HG02798 (cell line): ENCODE measurements around the gene NDRG3.
"Not testable (repeated sequence)": the region's sequence is repeated elsewhere in the genome, so short reads cannot be mapped to it uniquely, and the experiment has no call there.

ENCODE experiments used
- ATAC-seq: cut with Tn5 transposase; IDR thresholded peaks from one replicate; pipeline ENCODE4 v1.9.1; 2021; ENCODE audit warnings: mild to moderate bottlenecking; ENCODE audit not compliant: unreplicated experiment, poor library complexity

Gene NDRG3

GRCh38 chr20:36709126-36709525, 36.8 kb downstream of the NDRG3 start:
- ATAC-seq: no peak

- ATAC-seq: no peak
Measured at GRCh38 chr20:36703530-36703929, 42.4 kb downstream of the NDRG3 start.

- no peak for ATAC-seq
Measured at GRCh38 chr20:36700438-36700837, 45.5 kb downstream of the NDRG3 start.

DNA sequence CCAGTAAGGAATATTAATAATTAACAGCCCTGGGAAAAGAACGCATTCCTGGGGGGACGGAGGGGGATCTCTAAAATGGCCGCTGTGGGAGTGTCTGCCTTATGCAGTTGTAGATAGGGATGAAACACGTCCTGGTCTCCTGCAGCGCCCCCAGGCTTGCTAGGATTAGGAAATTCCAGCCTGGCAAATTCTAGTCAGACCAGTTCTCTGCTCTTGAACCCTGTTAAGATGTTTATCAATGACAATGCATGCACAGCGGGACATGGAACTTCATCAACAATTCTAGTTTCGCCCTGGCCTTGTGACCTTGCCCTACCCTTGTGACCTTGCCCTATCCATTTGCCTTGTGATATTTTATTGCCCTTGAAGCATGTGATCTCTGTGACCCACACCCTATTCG, 50.4 kb downstream of the NDRG3 start:
- not testable (repeated sequence) for ATAC-seq

- ATAC-seq: no peak
Measured at GRCh38 chr20:36688630-36689029, 57.3 kb downstream of the NDRG3 start.

- no peak for ATAC-seq
Measured at GRCh38 chr20:36687850-36688249, 58.0 kb downstream of the NDRG3 start.

- ATAC-seq: no peak
Measured at GRCh38 chr20:36686944-36687343, 58.9 kb downstream of the NDRG3 start.

GRCh38 chr20:36686504-36686903, 59.4 kb downstream of the NDRG3 start:
- ATAC-seq: no peak

DNA sequence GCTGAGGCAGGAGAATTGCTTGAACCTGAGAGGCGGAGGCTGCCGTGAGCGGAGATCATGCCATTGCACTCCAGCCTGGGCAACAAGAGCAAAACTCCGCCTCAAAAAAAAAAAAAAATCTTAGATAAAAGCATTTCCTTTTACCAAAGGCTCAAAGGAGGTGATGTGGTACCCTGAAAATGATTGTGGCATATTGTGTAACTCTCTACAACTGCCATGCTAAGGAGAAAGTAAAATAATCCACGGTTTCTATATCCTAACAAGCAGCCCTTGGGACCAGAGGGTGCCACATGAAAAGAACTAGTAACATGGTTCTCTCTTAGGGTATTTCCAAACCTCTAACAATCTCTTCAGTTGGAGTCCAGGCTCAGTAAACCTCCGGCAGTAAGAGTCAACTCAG, 61.1 kb downstream of the NDRG3 start:
- no peak for ATAC-seq

GRCh38 chr20:36682311-36682710, 63.6 kb downstream of the NDRG3 start:
- no peak for ATAC-seq

- ATAC-seq: no peak
Measured at GRCh38 chr20:36677422-36677771, 68.5 kb downstream of the NDRG3 start.

DNA sequence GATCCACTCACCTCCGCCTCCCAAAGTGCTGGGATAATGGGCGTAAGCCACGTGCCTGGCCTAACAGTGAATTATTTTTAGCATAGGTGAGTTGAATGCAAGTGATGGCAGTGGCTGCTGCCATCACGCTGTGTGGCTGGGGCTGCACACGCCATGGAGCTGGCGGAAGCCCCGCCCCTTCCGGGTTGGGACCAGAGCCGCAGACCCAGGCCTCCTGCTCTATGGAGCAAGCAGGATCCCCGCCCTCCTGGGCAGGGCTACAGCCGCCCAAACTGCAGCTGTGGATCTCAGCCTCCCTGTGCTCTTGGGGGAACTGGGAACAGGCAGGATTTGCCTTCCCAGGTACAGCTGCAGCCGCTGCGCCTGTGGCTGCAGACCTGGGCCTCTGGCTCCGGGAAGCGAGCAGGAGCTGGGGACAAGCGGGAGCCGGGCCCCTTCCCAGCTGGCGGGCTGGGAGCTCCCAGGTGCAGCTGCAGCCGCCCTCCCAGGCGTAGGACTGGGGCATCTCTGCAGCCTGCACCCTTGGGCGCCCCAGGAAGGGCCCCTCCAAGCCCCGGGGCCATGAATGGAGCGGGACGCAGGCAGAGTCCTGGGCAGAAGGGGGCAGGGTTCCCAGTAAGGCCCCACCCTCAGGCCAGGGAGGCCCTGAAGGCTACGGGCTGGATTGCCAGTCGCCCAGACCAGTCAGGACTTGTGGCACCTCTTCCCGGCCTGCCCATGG, 69.0 kb downstream of the NDRG3 start:
- no peak for ATAC-seq

DNA sequence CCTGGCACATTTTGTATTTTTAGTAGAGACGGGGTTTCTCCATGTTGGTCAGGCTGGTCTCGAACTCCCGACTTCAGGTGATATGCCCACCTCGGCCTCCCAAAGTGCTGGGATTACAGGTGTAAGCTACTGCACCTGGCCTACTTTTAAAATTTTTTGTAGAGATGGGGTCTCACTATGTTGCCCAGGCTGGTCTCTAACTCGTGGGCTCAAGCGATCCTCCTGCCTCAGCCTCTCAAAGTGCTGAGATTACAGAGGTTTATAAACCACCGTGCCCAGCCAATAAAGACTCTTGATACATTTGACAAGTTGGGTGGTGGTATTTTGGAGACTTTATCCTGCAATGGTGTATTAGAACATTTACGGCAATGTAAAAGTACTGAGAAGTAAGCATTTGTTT, 70.3 kb downstream of the NDRG3 start:
- ATAC-seq: not testable (repeated sequence)

- no peak for ATAC-seq
Measured at GRCh38 chr20:36672991-36673390, 72.9 kb downstream of the NDRG3 start.

- ATAC-seq: no peak
Measured at GRCh38 chr20:36670665-36671357, 75.1 kb downstream of the NDRG3 start.

DNA sequence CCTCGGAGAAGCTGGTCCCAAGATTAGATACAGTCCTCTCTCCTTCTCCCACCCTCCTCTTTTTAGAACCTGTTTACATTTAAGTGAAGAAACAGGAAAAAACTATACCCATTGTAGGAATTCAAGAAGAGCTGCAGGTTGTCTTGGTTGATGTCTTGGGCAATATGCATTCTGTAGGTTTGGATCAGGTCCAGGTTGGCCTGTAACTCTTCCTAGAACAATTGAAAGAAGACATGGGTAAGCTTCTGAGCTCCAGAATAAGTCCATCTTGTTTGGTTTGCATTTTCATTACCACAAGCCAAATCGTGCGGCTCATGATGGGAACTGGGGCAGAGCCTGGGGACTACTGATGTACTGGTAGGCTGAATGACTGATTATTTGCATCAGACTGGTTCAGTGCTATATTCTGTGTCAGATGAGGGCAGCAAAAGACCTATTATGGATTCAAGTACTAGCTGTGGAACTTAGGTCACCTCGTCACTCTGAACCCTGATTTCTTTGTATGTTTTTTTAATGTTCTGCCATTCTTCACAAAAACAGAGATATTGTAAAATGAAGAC, 79.6 kb downstream of the NDRG3 start:
- ATAC-seq: no peak

DNA sequence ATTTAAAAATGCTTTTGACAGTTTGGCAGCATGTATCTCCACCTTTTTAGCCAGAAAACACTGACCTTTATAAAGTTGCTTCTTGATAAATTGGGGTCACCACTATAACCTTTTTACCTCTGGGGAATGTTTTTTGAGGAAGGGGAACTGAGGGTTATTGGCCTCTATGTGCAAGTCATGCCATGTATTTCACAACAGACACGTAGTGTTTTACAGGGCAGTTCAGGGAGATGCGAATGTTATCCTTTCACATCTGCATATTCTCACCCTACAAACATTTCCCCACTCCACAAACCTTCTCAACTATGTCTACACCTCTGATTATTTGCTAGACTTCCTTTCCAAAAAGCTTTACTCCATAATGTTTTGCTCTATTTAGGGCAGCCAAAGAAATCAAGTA, 82.9 kb downstream of the NDRG3 start:
- ATAC-seq: no peak

- ATAC-seq: no peak
Measured at GRCh38 chr20:36658300-36658699, 87.6 kb downstream of the NDRG3 start.

DNA sequence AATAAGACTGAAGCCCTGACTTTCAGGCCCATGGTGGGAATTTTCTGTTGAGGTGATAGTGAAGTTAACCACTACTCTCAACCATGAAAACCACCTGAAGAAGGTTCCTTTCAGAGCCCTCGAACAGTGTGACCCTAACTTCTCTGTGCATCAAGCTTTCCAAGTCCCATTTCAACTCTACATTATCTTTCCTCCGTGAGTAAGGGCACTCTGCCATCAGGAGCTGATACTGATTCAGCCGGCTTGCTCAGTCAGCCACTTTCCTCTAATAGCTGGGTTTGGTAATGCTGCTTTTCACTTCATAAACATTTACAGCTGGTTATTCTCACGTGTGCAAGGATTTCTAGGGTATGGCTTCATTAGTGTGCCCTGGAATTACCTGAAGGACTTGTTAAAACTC, 89.2 kb downstream of the NDRG3 start:
- ATAC-seq: no peak

- no peak for ATAC-seq
Measured at GRCh38 chr20:36655004-36655403, 90.9 kb downstream of the NDRG3 start.

DNA sequence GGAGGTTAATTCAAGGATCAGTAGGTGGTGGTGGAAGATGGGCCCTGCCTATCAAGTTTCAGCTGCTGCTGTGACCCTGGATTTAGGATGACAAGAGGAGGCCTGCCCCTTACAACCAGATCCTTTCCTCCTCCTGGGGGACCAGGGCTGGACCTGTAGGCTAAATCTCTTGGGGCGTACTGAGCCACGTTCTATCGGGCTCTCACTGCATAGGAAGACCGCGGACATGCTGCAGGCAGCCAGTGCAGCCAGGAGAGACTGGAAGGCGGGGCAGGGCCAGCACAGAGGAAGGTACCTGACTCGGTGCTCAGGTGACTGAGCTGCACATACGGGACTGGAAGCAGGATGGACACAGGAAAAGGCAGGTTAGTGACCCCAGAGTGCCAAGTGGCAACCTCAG, 91.4 kb downstream of the NDRG3 start:
- ATAC-seq: no peak

- no peak for ATAC-seq
Measured at GRCh38 chr20:36653456-36653855, 92.4 kb downstream of the NDRG3 start.
